NCI-H748 (cell line): Measurements from ENCODE around the gene HNRNPC.
"Not testable (repeated sequence)": the region's sequence is repeated elsewhere in the genome, so short reads cannot be mapped to it uniquely, and the experiment has no call there.

Experiments
- DNase-seq: peaks from one replicate; lab custom pipeline; 2025; ENCODE audit not compliant: unreplicated experiment; lab: John Stamatoyannopoulos, UW

HNRNPC gene

DNA sequence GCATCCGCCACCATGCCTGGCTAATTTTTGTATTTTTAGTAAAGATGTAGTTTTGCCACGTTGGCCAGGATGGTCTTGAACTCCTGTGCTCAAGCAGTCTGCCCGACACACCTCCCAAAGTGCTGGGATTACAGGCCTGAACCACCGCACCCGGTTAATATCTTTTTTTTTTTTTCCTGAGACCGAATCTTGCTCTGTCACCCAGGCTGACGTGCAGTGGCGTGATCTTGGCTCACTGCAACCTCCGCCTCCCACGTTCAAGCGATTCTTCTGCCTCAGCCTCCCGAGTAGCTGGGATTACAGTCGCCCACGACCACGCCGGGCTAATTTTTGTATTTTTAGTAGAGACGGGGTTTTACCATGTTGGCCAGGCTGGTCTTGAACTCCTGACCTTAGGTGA is 3.4 kb upstream of the HNRNPC start:
- DNase-seq, result not testable (repeated sequence)

DNA sequence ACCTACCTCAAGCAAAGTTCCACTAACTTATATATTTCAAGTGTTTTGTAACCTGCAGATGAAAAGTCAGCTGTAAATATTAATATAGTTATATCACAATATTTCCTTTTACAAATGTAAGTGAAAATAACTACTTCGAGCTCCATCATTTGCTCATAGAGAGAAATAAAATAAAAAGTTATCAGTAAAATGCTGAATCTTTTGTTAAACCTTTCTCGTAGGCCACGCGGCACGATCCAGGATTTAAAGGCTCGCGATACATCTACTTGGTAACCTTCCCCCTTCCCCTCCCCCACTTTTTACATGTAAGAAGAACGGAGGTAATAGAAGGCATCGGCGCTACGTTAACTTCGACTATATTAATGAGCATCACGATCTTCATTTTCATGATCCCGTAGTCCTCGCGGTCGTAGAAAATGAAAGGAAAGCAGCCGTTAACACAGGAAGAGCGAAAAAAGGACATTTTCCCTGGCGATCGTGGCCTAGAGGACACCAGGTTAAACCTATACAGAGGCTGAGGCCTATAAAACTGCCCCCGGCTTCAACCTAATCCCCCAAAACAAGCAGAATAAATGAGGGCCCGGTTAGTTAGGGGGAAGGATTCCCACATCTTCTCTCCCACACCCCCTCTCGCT is 508 bp downstream of the HNRNPC start:
- DNase-seq, result peak; percentile 65

DNA sequence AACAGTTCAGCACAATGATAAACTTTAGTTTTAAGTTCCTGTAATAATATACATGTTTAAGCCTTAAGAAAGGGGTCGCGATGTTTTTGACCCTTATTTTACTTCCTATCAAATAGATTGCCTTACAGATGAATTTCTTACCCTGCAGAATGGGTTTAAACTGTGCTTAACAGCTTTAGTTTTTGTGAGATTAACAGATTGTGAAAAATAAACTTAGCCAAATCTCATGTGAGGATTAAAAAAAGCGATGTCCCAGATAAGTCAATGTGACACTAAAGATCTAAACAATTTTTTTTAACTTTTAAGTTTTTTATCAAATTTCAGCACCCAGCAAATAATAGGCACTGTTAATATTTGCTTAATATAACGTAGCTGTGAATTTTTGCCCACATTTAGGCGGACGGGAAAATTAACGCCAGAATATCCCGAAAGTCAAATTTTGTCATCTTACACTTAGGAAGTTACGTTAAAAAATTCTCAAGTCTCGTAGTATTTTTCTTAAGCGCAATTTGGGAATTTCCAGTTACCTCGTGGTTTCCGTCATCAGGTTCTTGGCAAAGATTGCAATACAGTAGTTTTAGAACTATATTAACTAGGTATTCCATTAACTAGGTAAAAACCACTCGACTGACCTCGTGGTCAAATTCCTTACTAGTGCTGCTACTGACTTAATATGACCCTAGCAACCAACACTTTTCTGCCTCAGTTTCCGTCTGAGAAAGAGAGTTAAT is 1.2 kb downstream of the HNRNPC start:
- DNase-seq, result peak; percentile 25

GRCh38 chr14:21267431-21267845 is 1.8 kb downstream of the HNRNPC start:
- no peak for DNase-seq

GRCh38 chr14:21264025-21264801 is 5.0 kb downstream of the HNRNPC start:
- DNase-seq, result no peak

DNA sequence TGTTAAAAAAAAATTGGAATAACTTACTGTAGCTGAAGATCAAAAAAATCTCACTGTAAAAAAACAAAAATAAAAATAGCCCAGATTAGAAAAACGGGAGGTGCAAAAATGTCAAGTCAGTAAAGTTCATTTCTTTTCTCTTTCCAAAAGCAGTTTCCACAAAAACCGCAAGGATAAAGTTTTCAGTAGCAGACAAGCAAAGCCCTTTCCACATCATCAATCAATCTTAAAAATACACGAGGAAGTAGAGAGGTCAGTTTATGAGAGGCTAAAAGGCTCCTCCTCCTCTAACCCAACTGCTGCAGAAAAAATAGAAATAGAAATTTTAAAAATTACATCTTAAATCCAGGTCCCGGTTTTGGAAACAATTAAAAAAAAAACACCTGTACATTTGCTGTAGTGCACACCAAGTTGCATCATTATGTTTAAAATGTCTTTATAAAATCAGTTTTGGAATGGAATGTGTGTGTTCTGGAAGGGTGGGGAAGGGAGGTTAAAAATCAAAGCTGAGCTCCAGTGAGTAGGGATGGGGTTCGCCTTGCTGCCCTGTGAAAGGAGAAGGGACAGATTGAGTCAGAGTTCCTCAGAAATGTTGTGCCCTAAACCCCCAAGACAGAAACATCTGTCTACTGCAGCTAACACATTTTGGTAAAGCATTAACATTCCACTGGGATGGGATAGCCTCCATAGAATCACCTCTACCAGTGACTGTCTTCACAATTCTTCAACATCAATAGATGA is 5.8 kb downstream of the HNRNPC start:
- no peak for DNase-seq

GRCh38 chr14:21262410-21262809 is 6.8 kb downstream of the HNRNPC start:
- no peak for DNase-seq

GRCh38 chr14:21261824-21262223 is 7.4 kb downstream of the HNRNPC start:
- no peak for DNase-seq

- DNase-seq, result no peak
Observed at GRCh38 chr14:21258889-21259787, 10.1 kb downstream of the HNRNPC start.

GRCh38 chr14:21258005-21258888 is 11.0 kb downstream of the HNRNPC start:
- no peak for DNase-seq

GRCh38 chr14:21257394-21257909 is 11.8 kb downstream of the HNRNPC start:
- no peak for DNase-seq

GRCh38 chr14:21256539-21257393 is 12.5 kb downstream of the HNRNPC start:
- DNase-seq, result no peak

GRCh38 chr14:21256102-21256447 is 13.2 kb downstream of the HNRNPC start:
- DNase-seq, result not testable (repeated sequence)

DNA sequence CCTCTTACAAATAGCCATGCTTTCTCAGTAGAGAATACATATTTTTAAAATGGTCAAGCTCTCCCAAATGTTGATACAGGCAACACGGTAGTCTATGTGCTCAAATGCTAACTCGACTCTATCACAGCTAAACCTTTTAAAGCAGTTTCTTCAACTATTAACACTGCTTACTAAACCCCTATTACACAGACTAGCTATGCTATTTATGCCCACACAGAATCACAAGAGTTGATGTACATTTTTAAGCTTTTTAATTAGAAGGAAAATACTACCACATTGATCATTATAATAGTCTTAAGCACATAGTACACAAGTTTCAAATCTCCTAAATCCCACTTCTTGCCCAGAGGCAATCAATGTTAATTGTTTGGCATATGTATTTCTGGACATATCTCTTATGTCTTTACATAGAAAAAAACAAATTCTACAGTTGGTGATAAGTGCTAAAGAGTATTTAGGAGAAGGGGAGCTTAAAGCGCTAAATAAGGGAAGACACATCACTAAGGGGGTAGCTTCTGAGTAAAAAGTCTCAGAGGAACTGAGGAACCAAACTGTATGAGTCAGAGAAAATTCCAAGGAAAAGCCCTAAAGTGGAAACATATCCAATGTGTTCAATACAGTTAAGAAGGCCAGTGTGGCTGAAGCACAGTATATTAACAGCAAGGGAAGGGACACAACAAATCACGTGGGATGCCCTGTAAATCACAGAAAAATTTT is 13.7 kb downstream of the HNRNPC start:
- no peak for DNase-seq

DNA sequence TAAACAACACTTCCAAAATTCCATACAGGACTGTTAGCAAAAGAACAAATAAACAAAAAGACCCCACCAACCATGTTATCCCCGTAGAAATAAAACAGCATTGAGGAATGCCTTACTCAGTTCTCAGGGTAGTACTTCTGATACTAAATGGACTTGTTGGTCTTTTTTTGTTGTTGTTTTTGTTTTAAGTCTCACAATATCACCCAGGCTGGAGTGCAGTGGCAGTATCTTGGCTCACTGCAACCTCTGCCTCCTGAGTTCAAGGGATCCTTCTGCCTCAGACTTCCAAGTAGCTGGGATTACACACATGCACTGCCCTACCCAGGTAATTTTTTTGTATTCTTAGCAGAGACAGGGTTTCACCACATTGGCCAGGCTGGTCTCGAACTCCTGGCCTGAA is 17.1 kb downstream of the HNRNPC start:
- DNase-seq, result no peak

DNA sequence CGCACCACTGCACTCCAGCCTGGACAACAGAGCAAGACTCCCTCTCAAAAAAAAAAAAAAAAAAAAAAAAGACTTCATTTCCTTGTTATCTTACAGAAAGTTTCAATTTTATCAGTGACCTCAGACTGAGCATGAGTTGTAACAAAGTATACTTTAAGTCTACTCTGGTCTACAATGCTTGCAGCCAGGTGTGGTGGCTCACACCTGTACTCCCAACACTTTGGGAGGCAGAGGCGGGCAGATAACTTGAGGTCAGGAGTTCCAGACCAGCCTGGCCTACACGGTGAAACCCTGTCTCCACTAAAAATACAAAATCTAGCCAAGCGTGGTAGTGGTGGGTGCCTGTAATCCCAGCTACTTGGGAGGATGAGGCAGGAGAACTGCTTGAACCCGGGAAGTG is 18.0 kb downstream of the HNRNPC start:
- DNase-seq, result no peak

DNA sequence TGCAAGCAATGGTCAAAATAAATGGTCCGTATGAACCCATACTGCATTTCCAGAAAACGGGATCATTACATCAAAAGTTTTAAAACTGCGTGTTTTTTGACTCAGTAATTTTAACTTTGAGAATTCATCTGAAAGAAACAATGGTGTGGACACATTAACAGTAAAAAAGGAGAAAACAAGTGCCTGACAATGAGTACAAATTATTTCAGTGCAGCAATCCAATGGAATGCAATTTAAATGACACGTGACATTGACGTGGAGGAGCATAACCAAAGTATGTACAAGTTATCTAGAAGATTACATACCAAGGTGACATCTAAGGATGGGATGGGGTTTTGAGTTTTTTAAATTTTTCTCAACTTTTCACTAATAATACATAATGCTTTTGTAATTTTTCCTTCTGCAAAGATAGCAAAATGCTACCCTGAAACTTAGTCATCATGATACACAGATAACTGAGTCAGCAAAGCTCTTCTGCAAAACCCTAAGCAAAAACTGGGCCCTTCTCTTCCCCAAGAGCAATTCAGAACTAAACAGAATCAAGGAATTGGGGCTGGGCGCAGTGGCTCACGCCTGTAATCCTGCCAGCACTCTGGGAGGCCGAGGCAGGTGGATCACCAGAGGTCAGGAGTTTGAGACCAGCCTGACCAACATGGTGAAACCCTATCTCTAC is 20.4 kb downstream of the HNRNPC start:
- DNase-seq, result no peak
